Measurements from ENCODE around the gene AMOTL1. TPM values are rescaled to one million over a fixed set of nuclear protein-coding genes. Genes with fewer than 3 reads are reported as not detected.

The AMOTL1 gene
- total RNA-seq, 1 experiment from 2014 or later, result 8.7 TPM

DNA sequence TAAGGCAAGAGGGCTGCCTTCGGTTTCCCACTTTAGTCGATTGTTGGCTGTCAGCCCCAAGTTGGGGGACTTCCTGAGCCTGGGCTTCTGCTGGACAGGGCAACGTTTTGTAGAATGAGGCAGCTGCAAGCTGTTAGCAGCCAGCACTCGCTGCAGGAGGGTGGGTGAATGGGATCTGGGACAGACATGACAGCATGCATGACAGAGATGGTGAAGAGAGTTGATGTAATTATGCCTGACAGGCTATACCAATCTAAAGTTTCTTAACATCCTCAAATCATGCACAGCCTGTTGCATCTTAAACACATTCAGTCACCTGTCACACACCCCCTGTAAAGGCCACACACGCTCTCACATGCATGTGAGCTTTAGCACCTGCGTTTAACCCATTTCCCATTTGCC lies 156.0 kb downstream of the AMOTL1 start:
- no peak for DNase-seq (ENCODE audit: low read depth)
- in situ Hi-C loops (cut with HindIII; ENCODE audit: low pct_unique_long_range_greater_than_20kb, low sequenced_read_pairs), result no loop called here

DNA sequence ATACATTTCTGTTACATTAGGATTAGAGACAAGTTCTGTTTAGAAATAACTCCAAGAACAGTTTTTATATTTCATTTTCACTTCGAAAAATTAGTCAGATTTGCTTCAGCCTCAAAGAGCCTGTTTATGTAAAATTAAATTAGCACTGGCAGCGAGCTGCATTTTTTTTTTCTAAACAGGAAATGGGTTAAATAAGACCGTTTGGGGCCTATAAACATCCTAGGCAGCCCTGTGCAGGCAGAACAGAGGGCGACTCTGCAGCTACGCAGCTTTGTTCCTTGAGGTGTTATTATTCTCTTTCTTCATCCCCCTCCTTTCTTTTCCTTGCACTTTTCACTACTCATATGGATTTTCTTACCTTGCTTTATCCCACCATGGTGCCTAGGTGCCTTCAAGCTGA lies 156.5 kb downstream of the AMOTL1 start:
- in situ Hi-C loops (cut with HindIII; ENCODE audit: low pct_unique_long_range_greater_than_20kb, low sequenced_read_pairs), result no loop called here
- DNase-seq (ENCODE audit: low read depth), result no peak

- in situ Hi-C loops (cut with HindIII; ENCODE audit: low pct_unique_long_range_greater_than_20kb, low sequenced_read_pairs), result no loop called here
- DNase-seq (ENCODE audit: low read depth), result no peak
Observed at GRCh38 chr11:94925422-94926270, 157.5 kb downstream of the AMOTL1 start.

DNA sequence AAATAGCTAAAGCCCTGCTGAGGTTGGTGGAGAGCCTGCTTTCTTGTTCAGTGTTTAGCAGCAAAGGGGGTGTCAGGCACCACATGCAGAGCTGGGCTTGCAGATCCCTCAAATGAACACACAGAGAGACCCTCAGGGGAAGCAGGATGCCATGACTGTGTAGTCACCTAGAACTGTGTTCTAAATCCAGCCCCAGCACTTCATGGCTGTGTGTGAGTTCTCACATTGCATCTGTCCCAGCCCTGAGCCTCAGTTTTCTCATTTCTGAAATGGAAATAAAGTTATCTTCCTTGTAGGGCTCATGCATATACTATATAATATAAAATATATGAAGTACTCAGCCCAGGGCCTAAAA lies 158.1 kb downstream of the AMOTL1 start:
- in situ Hi-C loops (cut with HindIII; ENCODE audit: low pct_unique_long_range_greater_than_20kb, low sequenced_read_pairs), result no loop called here
- no peak for DNase-seq (ENCODE audit: low read depth)

Other genes with a start within 250 kb of the AMOTL1 start
- 1.8 and 5.8 TPM in 2 replicates for gene FUT4, start 224.4 kb upstream of the AMOTL1 start, total RNA-seq (2014; rRNA removed; shearing (Covaris generic); ENCODE audit: low replicate concordance)
- gene PIWIL4, start 201.0 kb upstream of the AMOTL1 start, total RNA-seq (2014; rRNA removed; shearing (Covaris generic); ENCODE audit: low replicate concordance), result 0.20 and 0.95 TPM in 2 replicates
- gene CWC15, start 205.2 kb downstream of the AMOTL1 start, total RNA-seq (2014; rRNA removed; shearing (Covaris generic); ENCODE audit: low replicate concordance), result 30.4 and 39.0 TPM in 2 replicates
- 0.30 and 4.1 TPM in 2 replicates for gene KDM4D, start 205.4 kb downstream of the AMOTL1 start, total RNA-seq (2014; rRNA removed; shearing (Covaris generic); ENCODE audit: low replicate concordance)